Measurements from ENCODE around the gene GALR3.
"Not testable (repeated sequence)": the region's sequence is repeated elsewhere in the genome, so short reads cannot be mapped to it uniquely, and the experiment has no call there.

GALR3 gene, protein sequence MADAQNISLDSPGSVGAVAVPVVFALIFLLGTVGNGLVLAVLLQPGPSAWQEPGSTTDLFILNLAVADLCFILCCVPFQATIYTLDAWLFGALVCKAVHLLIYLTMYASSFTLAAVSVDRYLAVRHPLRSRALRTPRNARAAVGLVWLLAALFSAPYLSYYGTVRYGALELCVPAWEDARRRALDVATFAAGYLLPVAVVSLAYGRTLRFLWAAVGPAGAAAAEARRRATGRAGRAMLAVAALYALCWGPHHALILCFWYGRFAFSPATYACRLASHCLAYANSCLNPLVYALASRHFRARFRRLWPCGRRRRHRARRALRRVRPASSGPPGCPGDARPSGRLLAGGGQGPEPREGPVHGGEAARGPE

DNA sequence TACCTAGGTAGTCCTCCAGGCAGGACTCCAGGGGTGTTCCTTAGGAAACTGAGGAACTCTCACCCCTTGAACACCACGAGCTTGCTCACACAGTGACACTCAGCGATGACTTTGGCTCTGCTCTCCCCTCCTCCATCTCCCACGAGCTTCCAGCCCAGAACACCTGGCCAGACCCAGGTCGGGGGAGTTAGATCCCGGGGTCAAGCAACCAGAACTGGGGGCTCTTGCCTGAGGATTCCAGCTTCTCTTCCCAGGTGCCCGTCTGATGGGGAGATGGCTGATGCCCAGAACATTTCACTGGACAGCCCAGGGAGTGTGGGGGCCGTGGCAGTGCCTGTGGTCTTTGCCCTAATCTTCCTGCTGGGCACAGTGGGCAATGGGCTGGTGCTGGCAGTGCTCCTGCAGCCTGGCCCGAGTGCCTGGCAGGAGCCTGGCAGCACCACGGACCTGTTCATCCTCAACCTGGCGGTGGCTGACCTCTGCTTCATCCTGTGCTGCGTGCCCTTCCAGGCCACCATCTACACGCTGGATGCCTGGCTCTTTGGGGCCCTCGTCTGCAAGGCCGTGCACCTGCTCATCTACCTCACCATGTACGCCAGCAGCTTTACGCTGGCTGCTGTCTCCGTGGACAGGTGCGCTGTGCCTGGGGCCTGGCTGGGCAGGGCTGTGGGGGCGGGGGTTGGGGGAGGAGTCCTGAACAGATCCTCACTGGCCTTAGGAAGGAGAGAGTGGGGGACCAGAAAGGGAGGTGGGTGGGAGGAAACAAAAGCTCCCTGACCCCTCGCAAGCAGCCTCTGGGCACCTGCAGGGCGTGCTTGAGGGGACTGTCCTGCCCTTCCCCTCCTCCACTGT lies at the start of gene GALR3:
Gene GALR3 (plus strand): TSS at position 249 of the 852 bp plus-strand sequence. CDS start 25 bp downstream, at position 274.
- no peak for DNase-seq

- DNase-seq = no peak
Measured at GRCh38 chr22:37774728-37775127, 48.5 kb upstream of the GALR3 start.

GRCh38 chr22:37775785-37776638 lies 47.2 kb upstream of the GALR3 start:
- no peak for DNase-seq

DNA sequence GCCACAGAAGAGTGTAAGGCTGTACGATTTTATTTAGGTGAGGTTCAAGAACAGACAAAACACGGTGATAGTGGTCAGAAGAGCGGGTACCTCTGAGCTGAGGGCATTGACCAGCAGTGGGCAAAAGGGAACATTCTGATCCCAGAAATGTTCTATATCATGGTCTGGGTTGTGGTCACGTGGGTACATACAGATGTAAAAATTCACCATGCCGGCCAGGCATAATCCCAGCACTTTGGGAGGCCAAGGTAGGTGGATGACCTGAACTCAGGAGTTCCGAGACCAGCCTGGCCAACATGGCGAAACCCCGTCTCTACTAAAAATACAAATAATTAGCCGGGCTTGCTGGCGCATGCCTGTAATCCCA lies 46.6 kb upstream of the GALR3 start:
- DNase-seq = no peak

GRCh38 chr22:37777122-37777687 lies 46.0 kb upstream of the GALR3 start:
- no peak for DNase-seq

- DNase-seq = no peak
Measured at GRCh38 chr22:37778370-37779009, 44.7 kb upstream of the GALR3 start.

- no peak for DNase-seq
Measured at GRCh38 chr22:37781434-37782059, 41.6 kb upstream of the GALR3 start.

GRCh38 chr22:37782340-37783168 lies 40.6 kb upstream of the GALR3 start:
- no peak for DNase-seq

GRCh38 chr22:37784829-37785495 lies 38.2 kb upstream of the GALR3 start:
- no peak for DNase-seq

GRCh38 chr22:37790234-37790633 lies 32.9 kb upstream of the GALR3 start:
- no peak for DNase-seq

DNA sequence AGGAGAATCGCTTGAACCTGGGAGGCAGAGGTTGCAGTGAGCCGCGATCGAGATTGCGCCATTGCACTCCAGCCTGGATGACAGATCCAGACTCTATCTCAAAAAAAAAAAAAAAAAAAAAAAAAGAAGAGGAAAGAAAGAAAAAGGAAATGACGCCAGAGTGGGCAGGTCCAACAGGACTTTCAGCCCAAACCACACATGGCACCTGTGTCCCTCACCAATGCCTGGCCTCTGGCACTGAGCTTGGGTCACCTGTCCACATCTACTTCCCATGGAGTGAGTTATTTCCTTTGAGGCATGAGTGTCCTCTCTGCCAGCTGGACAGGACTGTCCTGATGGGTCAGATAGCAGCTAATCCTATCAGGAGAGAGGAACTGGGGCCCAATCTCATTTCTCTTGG lies 30.7 kb upstream of the GALR3 start:
- DNase-seq = no peak

- DNase-seq = no peak
Measured at GRCh38 chr22:37794376-37794775, 28.8 kb upstream of the GALR3 start.

DNA sequence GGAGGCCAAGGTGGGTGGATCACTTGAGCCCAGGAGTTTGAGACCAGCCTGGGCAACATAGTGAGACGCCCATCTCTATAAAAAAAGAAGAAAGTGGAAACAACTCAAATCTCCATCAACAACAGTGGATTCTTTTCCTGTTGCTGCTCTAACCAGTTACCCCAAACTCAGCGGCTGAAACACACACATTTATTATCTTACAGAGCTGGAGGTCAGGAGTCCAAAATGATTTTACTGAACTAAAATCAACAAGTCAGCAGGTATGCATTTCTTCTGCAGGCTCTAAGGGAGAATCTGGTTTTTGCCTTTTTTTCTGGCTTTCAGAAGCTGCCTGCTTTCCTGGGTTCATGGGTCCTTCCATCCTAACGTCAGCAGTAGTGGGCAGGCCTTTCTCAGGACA lies 27.1 kb upstream of the GALR3 start:
- no peak for DNase-seq

GRCh38 chr22:37797259-37797658 lies 25.9 kb upstream of the GALR3 start:
- not testable (repeated sequence) for DNase-seq

GRCh38 chr22:37797874-37798500 lies 25.2 kb upstream of the GALR3 start:
- no peak for DNase-seq

- DNase-seq = not testable (repeated sequence)
Measured at GRCh38 chr22:37799979-37800378, 23.2 kb upstream of the GALR3 start.

GRCh38 chr22:37801946-37802309 lies 21.3 kb upstream of the GALR3 start:
- no peak for DNase-seq

DNA sequence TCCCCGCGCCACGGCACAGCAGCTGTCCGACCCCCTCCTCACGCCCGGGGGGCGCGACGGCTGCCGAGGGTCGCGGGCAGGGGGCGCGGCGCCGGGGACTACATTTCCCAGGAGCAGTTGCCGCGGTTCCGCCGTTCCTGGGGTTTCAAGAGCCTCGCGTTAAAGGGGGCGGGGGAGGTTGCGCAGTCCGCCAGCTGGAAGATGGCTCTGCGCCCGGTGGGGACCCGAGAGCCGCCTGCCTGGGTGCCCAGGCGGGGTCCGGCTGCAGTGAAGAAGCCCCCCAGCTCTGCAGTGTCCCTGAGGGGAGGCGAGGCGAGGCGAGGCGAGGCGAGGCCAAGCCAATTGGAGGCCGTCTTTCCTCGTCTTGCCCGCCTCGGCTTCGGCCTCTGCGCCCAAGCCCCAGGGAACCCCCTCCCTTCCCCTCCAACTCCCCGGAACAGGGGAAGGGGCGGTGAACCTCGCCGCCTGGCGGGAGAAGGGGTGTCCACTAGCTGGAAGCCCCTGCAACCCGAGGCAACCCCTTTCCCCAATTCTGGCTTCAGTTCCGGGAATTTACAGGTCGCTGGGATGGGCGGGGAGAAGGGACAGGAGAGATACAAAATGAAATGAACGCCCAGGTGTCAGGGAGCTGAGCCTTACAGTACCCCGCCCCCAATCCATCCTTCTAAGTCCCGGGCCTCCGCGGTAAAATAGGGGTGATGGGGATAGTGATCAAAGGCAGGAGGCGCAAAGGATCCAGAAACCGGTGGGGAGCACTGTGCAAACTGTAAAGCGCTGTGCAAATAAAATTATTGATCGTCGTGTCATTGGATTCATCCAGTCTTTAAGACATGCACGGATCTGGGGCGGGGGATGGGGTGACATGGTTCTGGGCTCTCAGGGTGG lies 20.6 kb upstream of the GALR3 start:
- DNase-seq = no peak

GRCh38 chr22:37803195-37803638 lies 20.0 kb upstream of the GALR3 start:
- DNase-seq = no peak

All from KG1 (cell line).